KOPT-K1 (cell line): Measurements from ENCODE around the gene FFAR3.
"Not testable (repeated sequence)": the region's sequence is repeated elsewhere in the genome, so short reads cannot be mapped to it uniquely, and the experiment has no call there.

ENCODE experiments used
- H3K27ac ChIP-seq: fragments of 200-600 bp; sonication (generic); 2 replicates; pipeline ENCODE4 v1.5.1; 2016; ENCODE audit warnings: antibody characterized with exemption, mild to moderate bottlenecking, low read depth, low read length; ENCODE audit not compliant: poor library complexity, severe bottlenecking
- H3K36me3 ChIP-seq: fragments of 200-600 bp; sonication (generic); 2 replicates; pipeline ENCODE4 v1.5.1; 2017; ENCODE audit warnings: antibody characterized with exemption, mild to moderate bottlenecking, low read length, moderate library complexity; ENCODE audit not compliant: insufficient read depth
- H3K9me3 ChIP-seq: fragments of 200-600 bp; sonication (generic); 2 replicates; pipeline ENCODE4 v1.5.1; 2017; ENCODE audit warnings: antibody characterized with exemption, low read length, mild to moderate bottlenecking; ENCODE audit not compliant: insufficient read depth, poor library complexity, severe bottlenecking

The FFAR3 gene

DNA sequence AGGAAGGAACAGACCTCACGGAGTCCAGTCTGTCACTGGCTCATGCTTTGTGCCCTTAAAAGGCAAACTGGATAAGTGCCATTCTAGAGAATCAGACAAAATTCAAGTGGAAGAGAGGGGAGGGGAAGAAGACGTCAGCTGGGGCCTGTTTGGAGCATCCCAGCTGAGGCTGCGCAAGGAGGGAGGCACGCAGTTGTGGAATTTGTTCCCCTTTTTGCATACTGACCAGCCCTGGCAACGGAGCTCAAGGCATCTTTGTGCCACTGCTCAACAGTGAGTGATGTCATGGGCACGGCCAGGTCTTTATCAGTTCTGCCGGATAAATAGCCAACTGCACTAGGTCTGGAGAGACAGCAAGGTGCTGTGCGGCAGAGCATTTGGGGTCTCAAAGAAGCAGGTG, 12.5 kb downstream of the FFAR3 start, which contains the start of gene GPR42:
GPR42 (plus strand) TSS at position 347 of the 400 bp plus-strand sequence. CDS start 292 bp downstream, outside the sequence.
- Histone ChIP-seq H3K36me3 (no peaks in the 10 kb centered on the region), H3K27ac (no peak within 1 kb of the TSS), H3K9me3 (no peaks in the 10 kb centered on the region)

DNA sequence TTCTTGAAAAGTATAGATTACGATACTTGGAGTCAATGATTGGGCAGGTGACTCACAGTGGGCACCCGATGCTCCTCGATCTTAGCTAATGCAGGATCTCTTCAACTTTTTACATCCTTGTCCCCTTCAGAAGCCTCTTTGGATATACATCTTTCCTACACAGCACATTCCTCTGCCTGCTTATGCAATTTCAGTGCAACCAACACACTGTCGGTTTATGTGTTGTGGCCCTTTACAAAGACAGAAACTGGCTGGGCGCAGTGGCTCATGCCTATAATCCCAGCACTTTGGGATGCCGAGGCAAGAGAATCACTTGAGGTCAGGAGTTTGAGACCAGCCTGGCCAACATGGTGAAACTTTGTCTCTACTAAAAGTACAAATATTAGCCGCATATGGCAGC, 15.2 kb downstream of the FFAR3 start:
- H3K27ac ChIP-seq = no peak overlapping the region
- H3K36me3 ChIP-seq = no peaks in the 10 kb centered on the region
- no peaks in the 10 kb centered on the region for H3K9me3 ChIP-seq

DNA sequence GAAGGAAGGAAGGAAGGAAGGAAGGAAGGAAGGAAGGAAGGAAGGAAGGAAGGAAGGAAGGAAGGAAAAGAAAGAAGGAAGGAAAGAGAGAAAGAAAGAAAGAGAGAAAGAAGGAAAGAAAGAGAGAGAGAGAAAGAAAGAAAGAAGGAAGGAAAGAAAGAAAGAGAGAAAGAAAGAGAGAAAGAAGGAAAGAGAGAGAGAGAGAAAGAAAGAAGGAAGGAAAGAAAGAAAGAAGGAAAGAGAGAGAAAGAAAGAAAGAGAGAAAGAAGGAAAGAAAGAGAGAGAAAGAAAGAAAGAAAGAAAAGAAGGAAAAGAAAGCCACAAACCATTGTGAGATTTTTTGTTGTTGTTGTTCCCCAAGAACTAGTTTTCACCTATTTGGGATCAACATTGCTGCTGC, 15.8 kb downstream of the FFAR3 start:
- not testable (repeated sequence) for H3K27ac ChIP-seq, H3K9me3 ChIP-seq

DNA sequence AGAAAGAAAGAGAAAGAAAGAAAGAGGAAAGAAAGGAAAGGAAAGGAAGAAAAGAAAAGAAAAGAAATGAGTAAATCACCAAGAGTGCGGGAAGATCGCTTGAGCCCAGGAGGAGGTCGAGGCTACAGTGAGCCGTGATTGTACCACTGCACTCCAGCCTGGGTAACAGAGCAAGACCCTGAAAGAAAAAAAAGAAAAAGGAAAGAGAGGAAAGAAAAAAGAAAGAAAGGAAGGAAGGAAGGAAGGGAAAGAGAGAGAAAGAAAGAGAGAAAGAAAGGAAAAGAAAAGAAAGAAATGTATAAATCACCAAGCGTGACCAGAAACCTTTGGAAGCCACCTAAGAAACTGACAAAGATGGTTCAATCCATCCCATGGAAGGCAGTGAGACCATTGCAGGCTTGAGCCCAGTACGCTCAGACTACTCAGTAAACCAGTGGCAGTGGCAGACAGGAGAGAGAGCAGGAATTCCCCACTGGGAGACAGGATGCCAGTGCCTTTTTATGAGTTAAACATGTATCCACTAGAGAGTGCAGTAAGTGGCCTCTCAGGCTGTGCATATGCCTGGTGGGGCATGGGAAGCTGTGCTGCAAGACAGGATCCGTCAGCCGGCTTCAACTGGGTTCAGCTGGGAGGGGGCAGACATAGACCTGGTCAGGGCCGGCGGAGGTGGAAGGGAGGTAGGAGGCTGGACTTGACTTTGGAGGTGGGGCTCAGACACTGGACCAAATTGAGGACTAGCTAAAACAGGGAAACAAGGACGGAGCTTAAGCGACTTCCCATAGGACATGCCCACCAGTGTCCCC, 17.4 kb downstream of the FFAR3 start:
- no peak overlapping the region for H3K27ac ChIP-seq
- no peaks in the 10 kb centered on the region for H3K36me3 ChIP-seq
- no peaks in the 10 kb centered on the region for H3K9me3 ChIP-seq

More for the DNA sequence above, 15.8 kb downstream of the FFAR3 start:
- H3K36me3 ChIP-seq = not testable (repeated sequence)

DNA sequence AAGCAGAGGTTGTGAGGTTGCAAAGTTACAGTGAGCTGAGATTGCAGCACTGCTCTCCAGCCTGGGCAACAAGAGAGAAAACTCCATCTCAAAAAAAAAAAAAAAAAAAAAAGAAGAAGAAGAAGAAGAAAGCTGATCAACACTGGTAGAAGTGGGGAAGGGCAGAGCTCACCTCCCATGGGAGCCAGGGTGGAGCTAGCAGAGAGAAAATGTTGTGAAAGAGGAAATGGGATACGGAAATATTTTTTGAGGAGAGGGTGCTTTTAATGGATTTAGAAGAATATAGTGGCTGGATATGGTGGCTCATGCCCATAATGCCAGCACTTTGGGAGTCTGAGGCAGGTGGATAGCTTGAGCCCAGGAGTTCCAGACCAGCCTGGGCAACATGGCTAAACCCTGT, 19.4 kb downstream of the FFAR3 start:
- H3K36me3 ChIP-seq = no peaks in the 10 kb centered on the region
- H3K27ac ChIP-seq = no peak overlapping the region
- H3K9me3 ChIP-seq = peaks cover 1% of the 10 kb centered on the region

DNA sequence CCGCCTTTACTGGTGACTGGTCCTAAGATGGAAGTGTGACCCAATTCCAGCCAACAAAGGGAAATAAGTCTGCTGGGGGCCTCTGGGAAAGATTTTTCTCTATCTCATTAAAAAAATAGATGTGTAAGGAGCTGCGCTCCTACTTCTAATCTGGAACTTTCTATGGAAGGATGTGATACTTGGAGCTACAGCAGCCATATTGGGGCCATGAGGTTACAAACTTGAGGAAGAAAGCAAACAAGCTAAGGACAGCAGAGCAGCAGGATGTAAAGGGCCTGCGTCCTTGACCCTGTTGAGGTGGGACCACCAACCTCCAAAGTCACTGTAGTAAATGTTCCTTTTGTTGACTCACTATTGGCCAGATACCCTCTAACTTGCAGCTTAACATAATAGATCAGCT, 20.1 kb downstream of the FFAR3 start:
- H3K36me3 ChIP-seq = no peaks in the 10 kb centered on the region
- H3K27ac ChIP-seq = no peak overlapping the region
- peaks cover 8% of the 10 kb centered on the region for H3K9me3 ChIP-seq

DNA sequence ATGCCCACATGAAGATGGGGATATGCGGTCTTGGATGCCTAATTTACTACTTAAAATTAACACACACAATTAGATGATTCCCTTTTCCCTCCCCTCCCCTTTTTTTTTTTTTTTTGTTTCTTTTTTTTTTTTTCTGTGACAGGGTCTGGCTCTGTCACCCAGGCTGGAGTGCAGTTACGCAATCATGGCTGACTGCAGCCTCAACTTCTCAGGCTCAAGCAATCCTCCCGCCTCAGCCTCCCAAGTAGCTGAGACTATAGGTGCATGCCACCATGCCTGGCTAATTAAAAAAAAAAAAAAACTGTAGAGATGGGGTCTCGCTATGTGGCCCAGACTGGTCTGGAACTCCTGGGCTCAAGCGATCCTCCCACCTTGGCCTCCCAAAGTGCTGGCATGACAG, 21.3 kb downstream of the FFAR3 start:
- H3K36me3 ChIP-seq, H3K27ac ChIP-seq: not testable (repeated sequence)
- H3K9me3 ChIP-seq = peaks cover 17% of the 10 kb centered on the region

DNA sequence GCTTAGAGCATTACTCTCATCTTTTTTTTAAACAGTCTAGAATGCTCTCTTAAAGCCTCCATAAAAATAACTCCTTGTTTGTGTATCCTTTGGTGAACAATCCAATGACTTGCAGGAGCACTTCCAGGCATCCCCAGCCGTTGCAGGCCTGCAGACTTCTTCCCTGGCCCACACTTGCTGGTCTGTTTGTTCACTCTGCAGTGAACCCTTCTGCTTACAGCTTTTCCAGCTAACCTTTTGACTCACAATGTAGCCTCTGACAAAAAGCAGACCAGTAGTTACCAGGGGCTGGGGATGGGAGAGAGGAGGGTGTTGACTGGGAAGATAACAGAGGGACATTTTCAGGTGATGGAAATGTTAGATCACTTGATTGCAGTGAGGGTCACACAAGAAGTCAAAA, 21.7 kb downstream of the FFAR3 start:
- Histone ChIP-seq H3K9me3 (peaks cover 21% of the 10 kb centered on the region), H3K36me3 (no peaks in the 10 kb centered on the region), H3K27ac (no peak overlapping the region)

DNA sequence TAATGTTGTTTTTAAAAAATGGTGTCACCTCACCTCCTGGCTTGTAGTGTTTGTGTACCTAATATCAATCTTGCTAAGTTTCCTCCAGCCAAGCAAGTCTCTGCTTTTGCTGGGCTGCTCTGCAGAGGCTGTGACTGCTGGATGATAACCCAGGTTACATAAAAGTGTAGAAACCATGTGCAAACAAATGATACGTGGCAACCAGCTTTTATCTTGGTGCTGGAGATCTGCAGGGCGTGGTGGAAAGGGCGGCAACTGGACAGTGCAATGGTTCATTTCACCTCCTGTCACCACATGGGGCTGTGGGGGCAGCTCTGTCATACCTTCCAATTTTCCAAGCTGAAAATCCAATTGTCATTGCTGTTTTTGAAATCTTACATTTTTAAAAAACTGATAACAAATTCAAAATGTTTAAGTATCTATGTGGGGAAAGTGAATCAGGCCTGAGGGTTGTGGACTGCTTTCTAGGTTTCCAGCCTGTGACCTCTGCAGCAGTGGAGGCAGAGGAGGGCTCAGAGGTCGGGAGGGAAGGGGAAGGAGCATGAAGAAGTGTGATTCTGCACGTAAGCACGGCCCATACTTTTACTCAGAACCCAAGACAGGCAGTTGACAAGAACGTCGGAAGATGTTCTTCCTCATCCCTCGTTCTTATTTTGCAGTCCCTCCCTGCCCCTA, 22.3 kb downstream of the FFAR3 start:
- Histone ChIP-seq H3K36me3 (no peaks in the 10 kb centered on the region), H3K27ac (no peak overlapping the region), H3K9me3 (peaks cover 27% of the 10 kb centered on the region)

DNA sequence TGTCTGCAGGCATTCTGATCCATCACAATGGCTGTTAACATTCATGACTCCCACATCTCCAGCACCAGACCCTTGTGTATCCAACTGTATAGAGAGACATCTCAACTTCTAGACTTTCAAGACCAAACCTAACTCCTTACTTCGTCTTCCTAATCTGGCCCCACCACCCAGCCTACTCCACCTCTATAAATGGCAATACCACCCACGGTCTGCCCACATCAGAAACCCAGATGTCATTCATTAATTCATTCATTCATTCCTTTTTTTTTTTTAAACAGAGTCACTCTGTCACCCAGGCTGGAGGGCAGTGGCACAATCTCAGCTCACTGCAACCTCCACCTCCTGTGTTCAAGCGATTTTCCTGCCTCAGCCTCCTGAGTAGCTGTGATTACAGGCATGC, 23.1 kb downstream of the FFAR3 start:
- Histone ChIP-seq H3K36me3 (no peaks in the 10 kb centered on the region), H3K27ac (no peak overlapping the region), H3K9me3 (peaks cover 34% of the 10 kb centered on the region)

DNA sequence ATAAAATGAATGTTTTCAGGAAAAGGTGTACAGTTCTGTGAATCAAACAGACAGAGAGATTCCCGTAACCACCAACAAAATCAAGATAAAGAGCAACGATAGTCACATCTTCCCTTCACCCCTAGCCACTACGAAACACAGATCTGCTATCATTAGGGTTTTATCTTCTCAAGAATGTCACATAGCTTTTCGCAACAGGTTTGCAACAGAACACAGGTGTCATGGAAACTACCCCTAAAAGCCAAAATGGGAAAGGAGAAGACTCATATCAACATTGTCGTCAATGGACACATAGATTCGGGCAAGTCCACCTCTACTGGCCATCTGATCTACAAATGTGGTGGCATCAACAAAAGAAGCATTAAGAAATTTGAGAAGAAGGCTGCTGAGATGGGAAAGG, 23.7 kb downstream of the FFAR3 start:
- H3K36me3 ChIP-seq = no peaks in the 10 kb centered on the region
- H3K9me3 ChIP-seq = peaks cover 40% of the 10 kb centered on the region

DNA sequence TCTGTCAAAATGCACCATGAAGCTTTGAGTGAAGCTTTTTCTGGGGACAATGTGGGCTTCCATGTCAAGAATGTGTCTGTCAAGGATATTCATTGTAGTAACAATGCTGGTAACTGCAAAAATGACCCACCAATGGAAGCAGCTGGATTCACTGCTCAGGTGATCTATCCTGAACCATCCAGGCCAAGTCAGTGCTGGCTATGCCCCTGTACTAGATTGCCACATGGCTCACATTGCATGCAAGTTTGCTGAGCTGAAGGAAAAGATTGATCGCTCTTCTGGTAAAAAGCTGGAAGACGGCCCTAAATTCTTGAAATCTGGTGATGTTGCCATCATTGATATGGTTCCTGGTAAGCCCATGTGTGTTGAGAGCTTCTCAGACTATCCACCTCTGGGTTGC, 25.3 kb downstream of the FFAR3 start:
- H3K36me3 ChIP-seq = no peaks in the 10 kb centered on the region
- no peak overlapping the region for H3K27ac ChIP-seq
- peaks cover 46% of the 10 kb centered on the region for H3K9me3 ChIP-seq

More for the DNA sequence above, 23.7 kb downstream of the FFAR3 start:
- H3K27ac ChIP-seq = no peak overlapping the region

DNA sequence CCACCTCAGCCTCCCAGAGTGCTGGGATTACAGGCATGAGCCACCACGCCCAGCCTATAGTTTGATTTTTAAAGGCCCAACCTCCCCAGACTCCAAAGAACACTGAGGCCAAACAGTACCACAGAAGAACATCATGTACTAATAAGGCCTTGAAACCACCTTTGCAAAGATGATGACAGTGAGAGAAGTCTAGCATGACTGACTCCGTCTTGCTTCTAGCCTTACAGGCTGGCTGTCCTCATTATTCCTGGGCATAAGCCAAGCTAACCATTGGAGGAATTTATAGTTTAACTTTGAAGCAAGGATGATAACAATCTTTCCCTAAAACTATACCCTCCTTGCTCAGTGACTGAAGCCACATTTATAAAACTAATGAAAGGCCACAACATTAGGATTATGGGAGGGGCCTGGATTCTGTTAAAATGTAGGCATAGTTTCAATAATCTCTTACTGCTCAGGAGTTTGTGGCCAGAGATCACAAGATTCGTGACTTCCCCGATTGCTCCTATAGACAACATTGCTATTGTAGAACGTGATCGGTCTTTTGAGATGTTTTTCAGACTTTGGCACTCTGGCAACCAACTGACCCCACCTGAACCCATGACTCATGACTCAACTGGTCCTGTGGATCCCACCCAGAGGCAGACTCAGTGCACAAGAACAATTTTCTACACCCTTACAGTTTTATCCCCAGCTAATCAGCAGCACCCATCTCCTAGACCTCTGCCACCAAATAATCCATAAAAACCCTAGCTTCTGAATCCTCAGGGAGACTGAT, 30.2 kb downstream of the FFAR3 start:
- no peak overlapping the region for H3K27ac ChIP-seq
- H3K36me3 ChIP-seq = no peaks in the 10 kb centered on the region
- H3K9me3 ChIP-seq = peaks cover 40% of the 10 kb centered on the region

DNA sequence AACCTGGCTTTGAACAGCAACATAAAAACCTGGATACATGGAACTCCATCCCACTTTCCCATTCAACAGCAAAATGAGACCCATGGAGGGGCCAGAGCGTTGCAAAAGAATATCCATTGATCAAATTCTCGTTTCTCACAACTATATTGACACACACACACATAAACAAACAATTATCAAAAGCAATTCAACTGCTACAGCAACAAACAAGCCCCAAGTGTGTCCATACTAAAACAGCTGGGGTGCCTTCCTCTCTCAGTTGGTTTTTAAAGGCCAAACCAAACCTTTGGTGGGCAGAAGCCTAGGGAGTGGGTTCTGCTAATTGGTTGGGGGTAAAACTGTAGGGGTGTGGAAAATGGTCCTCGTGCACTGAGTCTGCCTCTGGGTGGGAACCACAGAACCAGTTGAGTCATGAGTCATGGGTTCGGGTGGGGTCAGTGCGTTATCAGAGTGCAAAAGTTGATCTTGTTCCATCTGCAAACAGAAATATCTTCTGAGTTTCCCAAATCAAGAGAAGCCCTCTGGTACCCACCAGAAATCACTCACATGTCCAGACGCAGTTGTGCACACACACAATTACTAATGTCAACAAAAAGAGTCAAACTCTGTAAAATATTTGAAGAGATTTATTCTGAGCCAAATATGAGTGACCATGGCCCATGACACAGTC, 31.1 kb downstream of the FFAR3 start:
- no peaks in the 10 kb centered on the region for H3K36me3 ChIP-seq
- H3K9me3 ChIP-seq = peaks cover 34% of the 10 kb centered on the region
- H3K27ac ChIP-seq = no peak overlapping the region
